22Rv1 (cell line): ENCODE results near the gene CAMK4.

ENCODE experiments used
- H3K27ac ChIP-seq: fragments of 450-650 bp; 2 replicates; pipeline ENCODE4 v1.5.1; 2017
- ZFX ChIP-seq: fragments of 450-650 bp; IDR thresholded peaks from 2 replicates; pipeline ENCODE4 v1.6.1; 2017; ENCODE audit warnings: antibody characterized with exemption, borderline replicate concordance
- TF ChIP-seq, protein P1 (sequence below): fragments of 450-650 bp; IDR thresholded peaks from 2 replicates; pipeline ENCODE4 v1.5.1; 2017; ENCODE audit warnings: mild to moderate bottlenecking

The CAMK4 gene

DNA sequence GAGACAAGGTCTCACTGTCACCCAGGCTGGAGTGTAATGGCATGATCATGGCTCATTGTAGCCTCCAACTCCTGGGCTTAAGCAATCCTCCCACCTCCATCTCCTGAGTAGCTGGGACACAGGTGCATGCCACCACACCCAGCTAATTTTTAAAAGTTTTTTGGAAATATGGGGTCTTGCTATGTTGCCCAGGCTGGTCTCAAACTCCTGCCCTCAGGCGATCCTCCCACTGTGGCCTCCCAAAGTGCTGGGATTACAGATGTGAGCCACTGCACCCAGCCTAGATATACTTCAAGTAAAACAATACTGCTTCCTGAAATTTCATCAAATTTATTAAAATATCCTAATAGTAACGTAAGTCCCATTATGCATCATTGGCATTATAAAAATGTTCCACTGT lies 254.7 kb downstream of the CAMK4 start:
- no peak overlapping the region for H3K27ac ChIP-seq
- TF ChIP-seq ZFX = no peak
- TF ChIP-seq, protein P1, sequence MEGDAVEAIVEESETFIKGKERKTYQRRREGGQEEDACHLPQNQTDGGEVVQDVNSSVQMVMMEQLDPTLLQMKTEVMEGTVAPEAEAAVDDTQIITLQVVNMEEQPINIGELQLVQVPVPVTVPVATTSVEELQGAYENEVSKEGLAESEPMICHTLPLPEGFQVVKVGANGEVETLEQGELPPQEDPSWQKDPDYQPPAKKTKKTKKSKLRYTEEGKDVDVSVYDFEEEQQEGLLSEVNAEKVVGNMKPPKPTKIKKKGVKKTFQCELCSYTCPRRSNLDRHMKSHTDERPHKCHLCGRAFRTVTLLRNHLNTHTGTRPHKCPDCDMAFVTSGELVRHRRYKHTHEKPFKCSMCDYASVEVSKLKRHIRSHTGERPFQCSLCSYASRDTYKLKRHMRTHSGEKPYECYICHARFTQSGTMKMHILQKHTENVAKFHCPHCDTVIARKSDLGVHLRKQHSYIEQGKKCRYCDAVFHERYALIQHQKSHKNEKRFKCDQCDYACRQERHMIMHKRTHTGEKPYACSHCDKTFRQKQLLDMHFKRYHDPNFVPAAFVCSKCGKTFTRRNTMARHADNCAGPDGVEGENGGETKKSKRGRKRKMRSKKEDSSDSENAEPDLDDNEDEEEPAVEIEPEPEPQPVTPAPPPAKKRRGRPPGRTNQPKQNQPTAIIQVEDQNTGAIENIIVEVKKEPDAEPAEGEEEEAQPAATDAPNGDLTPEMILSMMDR = no peak

GRCh38 chr5:111480346-111480745 lies 256.2 kb downstream of the CAMK4 start:
- TF ChIP-seq, protein P1 = no peak
- no peak overlapping the region for H3K27ac ChIP-seq

DNA sequence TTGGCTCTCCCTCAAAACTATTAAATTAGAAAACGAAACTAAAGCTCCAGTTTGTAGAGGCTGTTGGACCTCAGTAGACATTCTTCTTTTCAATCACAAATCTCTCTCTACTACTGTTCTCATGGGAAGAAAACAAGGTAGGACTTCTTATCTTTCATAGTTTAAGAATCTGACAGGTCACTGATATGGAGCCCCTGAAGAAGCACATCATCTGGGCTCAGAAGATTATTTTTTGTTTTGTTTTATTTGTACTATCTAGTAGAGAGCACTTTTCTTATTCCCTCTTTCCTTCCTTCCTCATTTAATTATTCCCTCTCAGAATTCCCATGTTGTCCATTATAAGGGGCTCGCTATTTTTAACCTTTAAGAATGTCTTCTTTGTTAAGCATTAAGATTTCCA lies 261.9 kb downstream of the CAMK4 start:
- no peak overlapping the region for H3K27ac ChIP-seq
- no peak for TF ChIP-seq ZFX
- TF ChIP-seq, protein P1 = no peak

- no peak for TF ChIP-seq ZFX
- TF ChIP-seq, protein P1 = no peak
- no peak overlapping the region for H3K27ac ChIP-seq
Measured at GRCh38 chr5:111486926-111487325, 262.7 kb downstream of the CAMK4 start.

DNA sequence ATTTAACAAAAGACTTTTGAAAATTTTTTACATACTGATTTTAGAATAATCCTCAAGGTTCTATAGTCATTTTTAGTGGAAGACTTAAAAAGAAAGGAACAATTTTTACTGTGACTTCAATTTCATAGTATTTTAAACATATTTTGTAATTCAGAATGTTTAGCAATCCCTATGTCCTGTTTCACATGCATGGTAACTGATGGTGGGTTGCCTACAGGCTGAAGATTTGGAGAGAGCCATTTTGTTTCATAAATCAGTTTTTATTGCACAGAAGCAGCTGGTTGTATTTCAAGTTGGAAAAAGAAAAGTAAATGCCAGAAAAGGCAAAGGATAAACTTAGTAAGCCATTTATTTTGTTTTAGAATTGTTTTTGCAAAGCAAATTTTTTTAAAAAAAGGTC lies 264.2 kb downstream of the CAMK4 start:
- no peak overlapping the region for H3K27ac ChIP-seq
- TF ChIP-seq, protein P1 = no peak
- TF ChIP-seq ZFX = no peak

GRCh38 chr5:111493031-111493430 lies 268.8 kb downstream of the CAMK4 start:
- TF ChIP-seq, protein P1 = no peak
- no peak for TF ChIP-seq ZFX
- no peak overlapping the region for H3K27ac ChIP-seq

GRCh38 chr5:111494355-111494999 lies 270.3 kb downstream of the CAMK4 start:
- TF ChIP-seq ZFX = no peak
- TF ChIP-seq, protein P1 = no peak
- H3K27ac ChIP-seq = peak overlapping the region; percentile 25
